DOHH2 (cell line): ENCODE measurements around the gene DUSP10.

Source experiments
- CTCF ChIP-seq: fragments of 200-600 bp; sonication (generic); IDR thresholded peaks from one replicate; pipeline ENCODE4 v1.5.1; 2014; ENCODE audit warnings: antibody characterized with exemption, mild to moderate bottlenecking, low read depth, low read length; ENCODE audit not compliant: poor library complexity, severe bottlenecking
- EZH2phosphoT487 ChIP-seq: fragments of 200-600 bp; sonication (generic); IDR thresholded peaks from 2 replicates; pipeline ENCODE4 v1.6.1; 2017; ENCODE audit warnings: borderline replicate concordance, mild to moderate bottlenecking, antibody characterized with exemption, low read length, moderate library complexity, mixed read lengths

GRCh38 chr1:221725735-221726672 lies 15.9 kb downstream of the DUSP10 start:
- TF ChIP-seq CTCF (no peak), EZH2phosphoT487 (no peak)
